PFSK-1 (cell line): ENCODE data around the gene SLC2A13.

Experiments
- FOXP2 ChIP-seq: optimal IDR thresholded peaks from 2 replicates; pipeline ENCODE3; 2011; ENCODE audit warnings: borderline replicate concordance, control low read depth, inconsistent platforms; ENCODE audit not compliant: insufficient read depth; ENCODE audit errors: extremely low read length, extremely low read depth
- POLR2AphosphoS5 ChIP-seq: IDR thresholded peaks from 2 replicates; pipeline ENCODE4 v1.6.1; 2012; ENCODE audit warnings: low read depth, mild to moderate bottlenecking, control low read depth, low read length, moderate library complexity
- SIN3A ChIP-seq: IDR thresholded peaks from 2 replicates; pipeline ENCODE4 v1.6.1; 2012; ENCODE audit warnings: mild to moderate bottlenecking, low read length, moderate library complexity, borderline replicate concordance; ENCODE audit not compliant: insufficient read depth
- TAF1 ChIP-seq: IDR thresholded peaks from 2 replicates; pipeline ENCODE4 v1.6.1; 2012; ENCODE audit warnings: low read length, control low read depth, borderline replicate concordance; ENCODE audit not compliant: insufficient read depth
- TF ChIP-seq, protein P1 (sequence below), 2 experiments: IDR thresholded peaks; 2 replicates each; pipeline versions ENCODE4 v1.6.1 to v1.8.0; 2011 to 2012; ENCODE audit warnings: low read depth in 2 of 2, low read length in 2 of 2, control low read depth in 1 of 2, inconsistent platforms in 1 of 2, mild to moderate bottlenecking in 1 of 2, moderate library complexity in 1 of 2; ENCODE audit not compliant: insufficient read depth in 1 of 2

The SLC2A13 gene

DNA sequence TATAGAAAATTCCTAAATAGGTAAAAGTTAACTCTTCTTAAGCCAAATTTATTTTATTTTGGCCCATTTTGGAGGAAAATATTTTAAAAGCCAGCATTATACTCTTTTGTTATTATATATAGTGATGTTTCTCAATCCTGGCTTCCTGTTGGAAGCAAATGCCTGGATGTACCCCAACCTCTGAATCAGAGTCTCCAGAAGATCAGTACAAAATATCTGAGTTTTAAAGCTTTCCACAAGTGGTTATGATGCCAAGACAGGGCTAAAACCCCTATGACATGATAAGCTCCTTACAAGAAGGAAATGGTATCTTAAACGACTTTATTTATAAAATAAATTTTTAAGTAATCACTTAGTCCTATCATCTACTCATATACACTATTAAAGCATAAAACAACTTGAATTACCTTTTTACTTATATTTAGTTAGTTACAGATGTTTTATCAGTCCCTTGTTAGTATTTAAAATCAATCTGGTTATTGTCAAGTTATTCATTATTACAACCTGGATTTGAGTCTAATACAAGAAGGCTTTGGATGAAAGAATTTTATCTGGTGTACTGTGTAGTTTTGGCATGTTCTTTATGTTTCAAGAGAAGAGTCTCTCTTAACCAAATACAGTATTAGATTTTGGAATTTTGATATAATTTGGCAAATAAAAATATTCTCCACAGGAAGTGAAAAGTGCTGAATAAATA lies 238.1 kb downstream of the SLC2A13 start:
- no peak for TF ChIP-seq TAF1
- TF ChIP-seq SIN3A = no peak
- no peak for TF ChIP-seq FOXP2
- no peak for TF ChIP-seq POLR2AphosphoS5
- TF ChIP-seq, protein P1, sequence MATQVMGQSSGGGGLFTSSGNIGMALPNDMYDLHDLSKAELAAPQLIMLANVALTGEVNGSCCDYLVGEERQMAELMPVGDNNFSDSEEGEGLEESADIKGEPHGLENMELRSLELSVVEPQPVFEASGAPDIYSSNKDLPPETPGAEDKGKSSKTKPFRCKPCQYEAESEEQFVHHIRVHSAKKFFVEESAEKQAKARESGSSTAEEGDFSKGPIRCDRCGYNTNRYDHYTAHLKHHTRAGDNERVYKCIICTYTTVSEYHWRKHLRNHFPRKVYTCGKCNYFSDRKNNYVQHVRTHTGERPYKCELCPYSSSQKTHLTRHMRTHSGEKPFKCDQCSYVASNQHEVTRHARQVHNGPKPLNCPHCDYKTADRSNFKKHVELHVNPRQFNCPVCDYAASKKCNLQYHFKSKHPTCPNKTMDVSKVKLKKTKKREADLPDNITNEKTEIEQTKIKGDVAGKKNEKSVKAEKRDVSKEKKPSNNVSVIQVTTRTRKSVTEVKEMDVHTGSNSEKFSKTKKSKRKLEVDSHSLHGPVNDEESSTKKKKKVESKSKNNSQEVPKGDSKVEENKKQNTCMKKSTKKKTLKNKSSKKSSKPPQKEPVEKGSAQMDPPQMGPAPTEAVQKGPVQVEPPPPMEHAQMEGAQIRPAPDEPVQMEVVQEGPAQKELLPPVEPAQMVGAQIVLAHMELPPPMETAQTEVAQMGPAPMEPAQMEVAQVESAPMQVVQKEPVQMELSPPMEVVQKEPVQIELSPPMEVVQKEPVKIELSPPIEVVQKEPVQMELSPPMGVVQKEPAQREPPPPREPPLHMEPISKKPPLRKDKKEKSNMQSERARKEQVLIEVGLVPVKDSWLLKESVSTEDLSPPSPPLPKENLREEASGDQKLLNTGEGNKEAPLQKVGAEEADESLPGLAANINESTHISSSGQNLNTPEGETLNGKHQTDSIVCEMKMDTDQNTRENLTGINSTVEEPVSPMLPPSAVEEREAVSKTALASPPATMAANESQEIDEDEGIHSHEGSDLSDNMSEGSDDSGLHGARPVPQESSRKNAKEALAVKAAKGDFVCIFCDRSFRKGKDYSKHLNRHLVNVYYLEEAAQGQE (IDR thresholded peaks at IDR 0.05; ENCODE audit: insufficient read depth in 1 of 2, low read depth in 2 of 2, low read length in 2 of 2) = no peak

GRCh38 chr12:39866135-39866534 lies 239.7 kb downstream of the SLC2A13 start:
- TF ChIP-seq TAF1 (no peak), SIN3A (no peak), POLR2AphosphoS5 (no peak), FOXP2 (no peak)
- TF ChIP-seq, protein P1 (IDR thresholded peaks at IDR 0.05; ENCODE audit: insufficient read depth in 1 of 2, low read depth in 2 of 2, low read length in 2 of 2) = no peak

DNA sequence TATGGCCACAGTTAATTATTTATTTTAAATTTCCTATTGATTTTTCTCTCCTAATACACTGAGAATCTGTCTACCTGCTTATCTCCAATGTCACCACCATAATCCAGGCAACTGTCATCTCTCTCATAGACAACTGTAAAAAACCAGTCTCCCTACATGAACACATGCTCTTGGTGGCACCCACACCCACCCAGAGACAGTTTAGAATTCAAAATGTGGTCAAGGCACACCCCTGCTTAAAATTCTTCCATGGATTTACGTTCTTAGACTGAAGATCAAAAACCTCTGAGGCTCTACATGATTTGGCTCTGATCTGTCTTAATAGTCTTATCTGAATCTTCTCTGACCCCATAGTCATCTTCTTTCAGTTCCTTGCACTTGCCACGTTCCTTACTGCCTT lies 245.2 kb downstream of the SLC2A13 start:
- TF ChIP-seq TAF1 (no peak), POLR2AphosphoS5 (no peak), SIN3A (no peak), FOXP2 (no peak)
- TF ChIP-seq, protein P1 (IDR thresholded peaks at IDR 0.05; ENCODE audit: insufficient read depth in 1 of 2, low read depth in 2 of 2, low read length in 2 of 2) = no peak

GRCh38 chr12:39853003-39853402 lies 252.9 kb downstream of the SLC2A13 start:
- TF ChIP-seq SIN3A (no peak), FOXP2 (no peak), POLR2AphosphoS5 (no peak), TAF1 (no peak)
- TF ChIP-seq, protein P1 (IDR thresholded peaks at IDR 0.05; ENCODE audit: insufficient read depth in 1 of 2, low read depth in 2 of 2, low read length in 2 of 2) = no peak
